ENCODE results near the gene ANAPC5.
A peak's percentile ranks its signal among the peaks of the same experiment; 100 is the strongest.

Gene ANAPC5

DNA sequence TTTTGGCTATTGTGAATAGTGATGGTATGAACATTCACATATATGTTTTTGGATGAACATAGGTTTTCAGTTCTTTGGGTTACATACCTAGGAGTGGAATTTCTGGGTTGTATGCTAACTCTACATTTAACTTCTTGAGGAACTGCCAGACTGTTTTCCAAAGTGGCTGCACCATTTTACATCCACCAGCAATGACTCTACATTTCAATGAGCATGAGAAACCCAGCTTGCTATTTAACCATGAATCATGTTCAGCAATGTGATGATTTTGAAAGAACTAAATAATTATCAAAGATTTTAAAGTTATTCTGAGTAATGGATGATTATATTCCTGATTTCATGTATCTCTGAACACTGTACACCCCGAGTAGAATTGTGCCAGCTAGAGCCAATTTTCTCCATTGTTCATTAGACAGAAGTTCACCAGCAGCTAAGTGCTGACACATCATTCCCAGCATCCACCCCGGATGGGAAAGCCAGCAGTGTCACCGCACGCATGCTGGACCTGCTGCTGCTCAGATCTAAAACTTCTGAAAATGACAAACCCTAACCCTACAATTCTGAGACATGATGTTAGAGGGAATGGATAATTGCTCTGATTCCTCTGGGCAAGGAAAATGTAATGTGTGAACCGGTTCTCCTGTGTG is 13.3 kb upstream of the ANAPC5 start:
- DNase-seq (ENCODE audit: low read depth in 2 of 2), result no peak

DNA sequence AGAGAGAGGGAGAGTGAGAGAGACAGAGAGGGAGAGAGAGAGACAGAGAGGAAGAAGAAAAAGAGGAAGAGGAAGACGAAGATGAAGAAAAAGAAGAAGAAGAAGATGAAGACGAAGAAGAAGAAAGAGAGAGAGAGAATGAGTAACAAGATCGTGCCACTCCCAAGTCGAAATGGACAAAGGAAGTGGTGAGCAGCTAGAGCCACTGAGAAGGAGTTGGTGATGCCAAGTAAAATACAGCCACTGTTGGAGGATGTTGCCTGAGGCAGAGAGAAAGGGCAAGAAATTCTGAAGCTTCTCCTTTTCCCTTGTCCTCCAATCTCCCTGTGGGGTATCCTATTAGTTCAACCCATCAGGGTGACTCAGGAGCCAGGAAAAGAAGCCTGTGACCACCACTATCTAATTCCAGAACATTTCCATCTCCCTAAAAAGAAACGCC is 12.5 kb upstream of the ANAPC5 start:
- no peak for DNase-seq (ENCODE audit: low read depth in 2 of 2)

DNA sequence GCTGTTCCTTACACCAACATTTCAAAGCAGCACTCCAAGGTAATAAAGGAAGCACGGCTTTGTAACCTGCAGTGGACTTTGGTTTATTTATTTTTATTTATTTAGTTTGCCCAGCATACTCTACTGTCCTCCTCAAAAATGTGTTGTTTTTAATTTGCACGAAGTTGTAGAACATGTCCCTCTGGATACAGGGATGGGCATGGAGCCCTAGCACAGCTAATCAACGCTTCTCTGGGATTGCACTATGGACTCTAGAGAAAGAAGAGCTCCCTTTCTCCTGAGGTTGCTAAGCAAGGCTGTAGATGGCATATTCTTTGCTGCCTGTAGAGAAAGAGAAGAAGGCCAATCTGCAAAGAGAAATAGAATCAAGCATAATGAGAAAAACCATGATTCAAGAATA is 5.9 kb upstream of the ANAPC5 start:
- no peak for DNase-seq (ENCODE audit: low read depth in 2 of 2)

DNA sequence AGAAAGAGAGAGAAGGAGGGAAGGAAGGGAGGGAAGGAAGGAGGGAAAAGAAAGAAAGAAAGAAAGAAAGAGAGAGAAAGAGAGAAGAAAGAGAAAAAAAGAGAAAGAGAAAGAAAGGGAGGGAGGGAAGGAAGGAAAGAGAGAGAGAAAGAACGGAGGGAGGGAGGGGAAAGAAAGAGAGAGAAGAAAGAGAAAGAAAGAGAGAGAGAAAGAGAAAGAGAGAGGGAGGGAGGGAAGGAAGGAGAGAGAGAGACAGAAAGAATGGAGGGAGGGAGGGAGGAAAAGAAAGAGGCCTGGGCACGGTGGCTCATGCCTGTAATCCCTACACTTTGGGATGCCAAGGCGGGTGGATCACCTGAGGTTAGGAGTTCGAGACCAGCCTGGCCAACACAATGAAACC is 5.1 kb upstream of the ANAPC5 start:
- no peak for DNase-seq (ENCODE audit: low read depth in 2 of 2)

DNA sequence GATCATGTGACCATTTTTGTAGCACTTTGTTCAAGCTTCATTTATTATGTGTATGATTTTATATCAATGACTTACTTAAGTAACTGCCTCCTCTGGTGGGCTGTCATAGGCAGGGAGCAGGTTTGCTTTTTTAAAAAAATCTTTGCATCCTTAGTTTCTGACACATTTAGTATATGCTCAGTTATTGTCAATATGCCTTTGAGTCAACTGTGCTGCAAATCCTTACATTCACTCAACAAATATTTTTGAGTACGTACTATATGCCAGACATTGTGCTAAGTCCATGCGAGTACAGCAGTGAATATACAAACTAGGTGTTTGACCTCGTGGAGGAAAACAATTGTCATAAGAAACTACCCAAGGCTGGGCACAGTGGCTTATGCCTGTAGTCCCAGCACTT is 4.4 kb upstream of the ANAPC5 start:
- no peak for DNase-seq (ENCODE audit: low read depth in 2 of 2)

DNA sequence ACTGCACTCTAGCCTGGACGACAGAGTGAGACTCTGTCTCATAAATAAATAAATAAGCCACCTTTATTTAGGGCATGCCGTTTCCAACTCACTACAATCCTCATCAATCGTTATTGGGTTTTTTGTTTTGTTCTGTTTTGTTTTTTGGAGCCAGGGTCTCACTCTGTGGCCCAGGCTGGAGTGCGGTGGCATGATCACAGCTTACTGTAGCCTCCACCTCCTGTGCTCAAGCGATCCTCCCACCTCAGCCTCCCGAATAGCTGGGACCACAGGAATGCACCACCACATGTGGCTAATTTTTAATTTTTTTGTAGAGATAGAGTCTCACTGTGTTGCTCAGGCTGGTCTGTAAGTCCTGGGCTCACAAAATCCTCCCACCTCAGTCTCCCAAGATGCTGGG is 3.6 kb upstream of the ANAPC5 start:
- no peak for DNase-seq (ENCODE audit: low read depth in 2 of 2)

DNA sequence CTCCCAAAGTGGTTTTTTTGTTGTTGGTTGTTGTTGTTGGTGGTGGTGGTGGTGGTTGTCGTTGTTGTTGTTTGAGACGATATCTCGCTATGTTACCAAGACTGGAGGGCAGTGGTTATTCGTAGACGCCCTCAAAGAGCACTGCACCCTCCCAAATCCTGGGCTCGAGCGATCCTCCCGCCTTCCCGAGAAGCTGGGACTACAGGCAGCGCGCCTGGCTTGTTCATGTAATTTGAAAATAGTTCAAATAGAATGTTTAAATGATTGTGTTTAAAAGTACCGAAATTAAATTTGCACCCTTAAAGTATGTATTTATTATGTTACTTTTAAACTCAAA is 439 bp upstream of the ANAPC5 start:
- DNase-seq (ENCODE audit: low read depth in 2 of 2), result no peak

GRCh38 chr12:121346747-121347146 is 5.5 kb downstream of the ANAPC5 start:
- no peak for DNase-seq (ENCODE audit: low read depth in 2 of 2)

GRCh38 chr12:121345151-121345815 is 6.9 kb downstream of the ANAPC5 start:
- DNase-seq (ENCODE audit: low read depth in 2 of 2), result no peak

GRCh38 chr12:121344506-121344905 is 7.7 kb downstream of the ANAPC5 start:
- no peak for DNase-seq (ENCODE audit: low read depth in 2 of 2)

DNA sequence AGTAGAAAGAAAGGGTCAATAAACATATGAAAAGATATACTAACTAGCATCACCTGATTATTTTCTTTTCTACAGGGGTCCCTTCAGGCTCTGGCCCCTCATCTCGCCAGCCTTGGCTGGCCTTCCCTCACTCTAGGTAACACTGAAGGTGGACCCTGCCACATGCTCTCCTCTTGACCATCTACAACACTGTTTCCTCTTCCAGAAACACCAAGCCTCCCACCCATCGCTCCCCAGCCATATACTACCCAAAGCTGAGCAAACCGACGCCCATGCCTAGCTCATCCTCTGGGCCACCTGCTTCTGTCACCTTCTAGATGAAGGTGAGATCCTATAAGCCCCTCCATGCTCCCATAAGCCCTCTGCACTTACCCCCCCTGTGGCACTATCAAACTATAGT is 14.8 kb downstream of the ANAPC5 start:
- DNase-seq (ENCODE audit: low read depth in 2 of 2), result no peak

GRCh38 chr12:121334513-121335343 is 17.5 kb downstream of the ANAPC5 start:
- peak in 1 of 2 donors; percentile 7 for DNase-seq (ENCODE audit: low read depth in 2 of 2)

DNA sequence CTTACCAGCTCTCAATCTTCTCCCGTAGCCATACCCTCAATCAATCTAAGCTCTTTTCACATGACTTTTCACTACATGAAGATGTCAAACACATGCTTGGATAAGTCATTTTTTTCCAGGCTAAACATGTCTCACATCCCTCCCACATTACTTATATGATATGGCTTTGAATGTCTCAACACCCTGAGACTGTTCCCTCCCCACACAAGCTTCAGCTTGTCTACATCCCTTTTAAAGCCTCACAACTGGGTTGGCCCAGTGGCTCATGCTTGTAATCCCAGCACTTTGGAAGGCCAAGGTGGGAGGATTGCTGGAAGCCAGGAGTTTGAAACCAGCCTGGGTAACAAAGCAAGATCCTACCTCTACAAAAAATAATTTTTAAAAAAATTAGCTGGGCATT is 18.5 kb downstream of the ANAPC5 start:
- no peak for DNase-seq (ENCODE audit: low read depth in 2 of 2)

- no peak for DNase-seq (ENCODE audit: low read depth in 2 of 2)
Measured at GRCh38 chr12:121331248-121331647, 21.0 kb downstream of the ANAPC5 start.

- no peak for DNase-seq (ENCODE audit: low read depth in 2 of 2)
Measured at GRCh38 chr12:121330692-121331091, 21.5 kb downstream of the ANAPC5 start.

GRCh38 chr12:121330195-121330594 is 22.0 kb downstream of the ANAPC5 start:
- no peak for DNase-seq (ENCODE audit: low read depth in 2 of 2)

DNA sequence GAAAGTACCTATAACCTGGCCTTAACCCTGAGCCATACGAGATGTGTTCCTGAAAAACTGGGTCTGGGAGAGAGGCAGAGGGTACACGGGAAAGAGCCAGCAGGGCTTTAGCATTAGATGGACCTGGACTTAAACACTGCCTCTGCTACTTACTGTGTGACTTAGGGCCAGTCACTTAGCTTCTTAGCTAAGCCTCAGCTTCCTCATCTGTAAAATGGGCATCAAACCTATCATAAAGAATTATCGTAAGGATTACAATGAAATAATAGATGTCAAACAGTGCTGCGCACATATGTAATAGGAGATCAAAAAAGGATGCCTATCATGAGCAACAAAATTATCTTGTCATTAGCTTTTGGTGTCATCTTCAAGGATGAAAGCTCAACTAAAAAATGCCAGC is 23.6 kb downstream of the ANAPC5 start:
- no peak for DNase-seq (ENCODE audit: low read depth in 2 of 2)

GRCh38 chr12:121326996-121327674 is 25.1 kb downstream of the ANAPC5 start:
- no peak for DNase-seq (ENCODE audit: low read depth in 2 of 2)

- no peak for DNase-seq (ENCODE audit: low read depth in 2 of 2)
Measured at GRCh38 chr12:121325922-121326396, 26.3 kb downstream of the ANAPC5 start.

GRCh38 chr12:121323908-121324307 is 28.3 kb downstream of the ANAPC5 start:
- no peak for DNase-seq (ENCODE audit: low read depth in 2 of 2)

GRCh38 chr12:121318121-121318520 is 34.1 kb downstream of the ANAPC5 start:
- no peak for DNase-seq (ENCODE audit: low read depth in 2 of 2)

GRCh38 chr12:121314431-121314830 is 37.8 kb downstream of the ANAPC5 start:
- no peak for DNase-seq (ENCODE audit: low read depth in 2 of 2)

Data from activated CD8-positive, alpha-beta memory T cell treated with anti-CD3 and anti-CD28 coated beads for 4 hours (primary cell).